C4-2B (cell line): ENCODE results near the gene LTBR.

Experiments
- CTCF ChIP-seq: fragments of 450-650 bp; conservative IDR thresholded peaks from 2 replicates; pipeline ENCODE4 v1.5.1; 2017; ENCODE audit warnings: mild to moderate bottlenecking
- ZFX ChIP-seq: fragments of 450-650 bp; IDR thresholded peaks from 2 replicates; pipeline ENCODE4 v1.6.1; 2017

GRCh38 chr12:6374028-6374785 lies 9.8 kb upstream of the LTBR start:
- TF ChIP-seq CTCF (no peak), ZFX (no peak)
